T-helper 9 cell (primary cell): ENCODE results near the gene SLC26A11.
A peak's percentile ranks its signal among the peaks of the same experiment; 100 is the strongest.
"Not testable (repeated sequence)": the region's sequence is repeated elsewhere in the genome, so short reads cannot be mapped to it uniquely, and the experiment has no call there.

Source experiments
- DNase-seq: peaks from one replicate; pipeline ENCODE4 v3.0.0-alpha.2; 2020

Gene SLC26A11

DNA sequence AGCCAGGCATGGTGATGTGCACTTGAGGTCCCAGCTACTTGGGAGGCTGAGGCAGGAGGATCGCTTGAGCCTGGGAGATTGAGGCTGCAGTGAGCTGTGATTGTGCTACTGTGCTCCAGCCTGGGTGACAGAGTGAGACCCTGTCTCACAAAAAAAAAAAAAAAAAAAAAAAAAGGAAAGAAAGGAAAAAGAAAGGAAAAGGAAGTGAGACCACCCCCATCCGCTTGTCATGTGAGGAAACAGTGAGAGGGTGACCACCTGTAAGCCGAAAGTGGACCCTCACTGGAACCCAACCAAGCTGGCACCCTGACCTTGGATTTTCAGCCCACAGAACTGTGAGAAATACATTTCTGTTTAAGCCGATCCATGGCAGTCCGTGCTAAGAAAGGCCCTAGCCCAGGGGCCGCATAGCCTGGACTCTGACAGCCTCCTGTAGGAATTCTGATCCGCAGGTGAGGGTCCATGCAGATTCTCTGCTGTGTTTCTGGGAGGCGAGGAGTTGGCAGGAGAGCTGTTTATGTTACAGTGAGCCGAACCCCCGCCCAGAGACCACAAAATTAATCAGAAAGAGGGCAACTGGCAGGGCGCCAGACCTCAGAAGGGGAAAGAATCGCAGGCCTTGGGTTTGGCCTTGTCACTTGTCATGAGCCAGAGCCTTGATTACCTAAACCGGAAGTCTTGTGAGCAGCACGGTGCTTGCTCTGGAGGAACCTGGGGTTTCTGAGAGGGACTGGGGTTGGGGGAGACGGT lies 1.0 kb upstream of the SLC26A11 start:
- peak; percentile 92 for DNase-seq

DNA sequence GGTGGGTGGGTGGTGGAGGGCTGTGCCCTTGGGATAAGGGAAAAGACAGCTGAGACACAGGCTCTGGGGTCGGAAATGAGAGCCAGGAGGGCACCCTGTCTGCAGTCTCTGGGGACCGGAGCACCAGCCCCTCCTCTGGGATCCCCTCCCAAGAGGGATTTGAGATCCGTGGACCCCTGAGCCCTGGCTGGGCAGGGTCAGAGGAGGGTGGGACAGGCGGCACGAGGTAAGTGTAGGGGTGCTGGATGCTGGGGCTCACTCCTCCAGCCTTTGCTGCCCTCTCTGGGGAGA lies 519 bp upstream of the SLC26A11 start:
- no peak for DNase-seq

DNA sequence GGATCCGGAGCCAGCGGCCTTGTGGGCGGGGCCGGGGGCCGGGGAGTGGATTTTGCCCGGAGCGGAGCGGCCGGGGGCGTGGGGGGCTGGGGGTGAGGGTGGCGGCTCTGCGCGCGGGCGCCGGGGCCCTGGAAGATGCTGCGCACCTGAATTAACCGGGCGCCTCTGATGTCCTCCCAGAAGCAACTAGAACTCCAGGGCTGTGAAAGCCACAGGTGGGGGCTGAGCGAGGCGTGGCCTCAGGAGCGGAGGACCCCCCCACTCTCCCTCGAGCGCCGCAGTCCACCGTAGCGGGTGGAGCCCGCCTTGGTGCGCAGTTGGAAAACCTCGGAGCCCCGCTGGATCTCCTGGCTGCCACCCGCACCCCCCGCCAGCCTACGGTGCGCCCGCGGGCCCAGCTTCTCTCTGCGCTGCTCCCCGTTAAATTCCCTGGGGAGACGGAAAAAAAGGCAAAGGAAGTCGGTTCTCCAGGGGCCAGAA lies 549 bp downstream of the SLC26A11 start:
- no peak for DNase-seq

DNA sequence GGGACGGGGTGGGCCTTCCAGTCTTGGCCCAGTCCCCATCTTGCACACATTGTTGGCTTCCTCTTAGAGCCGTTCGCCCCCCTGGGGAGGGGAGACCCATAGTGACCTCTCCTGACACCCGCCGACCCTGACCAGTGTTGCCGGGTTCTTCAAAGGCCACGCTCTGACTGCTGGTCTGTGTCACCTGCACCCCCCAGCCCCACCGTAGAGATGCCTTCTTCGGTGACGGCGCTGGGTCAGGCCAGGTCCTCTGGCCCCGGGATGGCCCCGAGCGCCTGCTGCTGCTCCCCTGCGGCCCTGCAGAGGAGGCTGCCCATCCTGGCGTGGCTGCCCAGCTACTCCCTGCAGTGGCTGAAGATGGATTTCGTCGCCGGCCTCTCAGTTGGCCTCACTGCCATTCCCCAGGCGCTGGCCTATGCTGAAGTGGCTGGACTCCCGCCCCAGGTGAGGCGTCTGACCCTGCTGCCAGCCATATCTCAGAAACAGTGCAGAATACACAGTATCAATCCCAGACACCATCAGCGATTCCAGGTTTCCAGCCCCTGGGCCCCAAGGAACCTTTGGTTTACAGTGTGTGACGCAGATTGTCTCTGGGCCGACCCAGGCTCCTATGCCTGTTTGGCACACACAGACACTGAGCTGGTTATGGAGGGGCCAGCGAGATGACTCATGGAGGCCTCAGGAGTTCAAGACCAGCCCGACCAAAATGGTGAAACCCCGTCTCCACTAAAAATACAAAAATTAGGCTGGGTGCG lies 1.3 kb downstream of the SLC26A11 start:
- no peak for DNase-seq

DNA sequence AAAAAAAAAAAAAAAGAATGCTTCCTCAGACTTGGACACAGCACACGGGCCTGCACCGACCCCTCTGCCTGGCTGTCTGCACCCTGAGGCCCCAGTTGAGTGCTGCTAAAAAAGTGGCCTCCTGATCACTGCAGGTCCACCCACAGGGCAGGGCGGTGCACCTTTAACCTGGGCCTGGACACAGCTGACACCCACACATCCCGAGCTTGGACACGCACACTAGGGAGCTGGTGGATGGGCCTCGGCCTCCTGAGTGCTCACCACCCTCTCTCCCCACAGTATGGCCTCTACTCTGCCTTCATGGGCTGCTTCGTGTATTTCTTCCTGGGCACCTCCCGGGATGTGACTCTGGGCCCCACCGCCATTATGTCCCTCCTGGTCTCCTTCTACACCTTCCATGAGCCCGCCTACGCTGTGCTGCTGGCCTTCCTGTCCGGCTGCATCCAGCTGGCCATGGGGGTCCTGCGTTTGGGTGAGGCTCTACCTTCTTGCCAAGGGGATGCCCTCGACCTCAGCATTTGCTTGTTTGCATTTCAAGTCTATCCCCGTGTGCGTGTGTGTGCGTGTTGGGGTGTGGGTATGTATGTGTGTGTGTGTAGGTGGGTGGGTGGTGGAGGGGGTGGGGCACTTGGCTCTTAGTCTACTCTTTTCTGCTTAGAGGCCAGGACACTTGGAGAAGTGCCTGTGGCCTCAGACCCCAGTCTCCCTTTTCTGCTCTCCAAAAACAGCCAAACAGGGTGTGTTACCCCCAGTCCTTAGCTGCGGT lies 2.3 kb downstream of the SLC26A11 start:
- no peak for DNase-seq

DNA sequence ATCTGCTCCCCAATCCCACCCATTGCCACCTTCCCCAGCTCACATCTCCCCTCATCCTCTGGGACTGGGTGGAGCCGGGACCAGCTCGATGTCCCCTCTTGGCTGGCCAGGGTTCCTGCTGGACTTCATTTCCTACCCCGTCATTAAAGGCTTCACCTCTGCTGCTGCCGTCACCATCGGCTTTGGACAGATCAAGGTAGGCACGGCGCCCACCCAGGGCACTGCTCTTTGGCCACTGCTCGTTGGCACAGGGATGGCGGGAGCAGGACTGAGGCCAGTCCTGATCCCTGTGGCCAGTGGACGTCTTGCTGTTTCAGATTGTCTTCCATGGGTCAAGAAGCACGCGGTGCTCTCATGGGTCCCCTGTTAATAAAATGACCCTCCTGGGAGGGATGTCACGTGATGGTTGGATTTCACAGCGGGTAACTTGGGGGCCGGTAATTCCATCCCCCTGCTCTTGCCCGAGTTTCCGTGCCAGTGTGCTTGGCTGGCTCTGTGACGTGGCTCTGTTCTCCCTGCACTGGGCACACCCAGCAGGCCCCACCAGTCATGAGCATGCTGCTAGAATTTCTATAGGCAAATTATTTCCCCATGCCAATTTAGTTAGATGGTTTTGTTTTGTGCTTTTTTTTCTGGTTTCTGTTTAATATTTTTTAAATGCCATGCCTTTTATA lies 3.1 kb downstream of the SLC26A11 start:
- DNase-seq, result no peak

DNA sequence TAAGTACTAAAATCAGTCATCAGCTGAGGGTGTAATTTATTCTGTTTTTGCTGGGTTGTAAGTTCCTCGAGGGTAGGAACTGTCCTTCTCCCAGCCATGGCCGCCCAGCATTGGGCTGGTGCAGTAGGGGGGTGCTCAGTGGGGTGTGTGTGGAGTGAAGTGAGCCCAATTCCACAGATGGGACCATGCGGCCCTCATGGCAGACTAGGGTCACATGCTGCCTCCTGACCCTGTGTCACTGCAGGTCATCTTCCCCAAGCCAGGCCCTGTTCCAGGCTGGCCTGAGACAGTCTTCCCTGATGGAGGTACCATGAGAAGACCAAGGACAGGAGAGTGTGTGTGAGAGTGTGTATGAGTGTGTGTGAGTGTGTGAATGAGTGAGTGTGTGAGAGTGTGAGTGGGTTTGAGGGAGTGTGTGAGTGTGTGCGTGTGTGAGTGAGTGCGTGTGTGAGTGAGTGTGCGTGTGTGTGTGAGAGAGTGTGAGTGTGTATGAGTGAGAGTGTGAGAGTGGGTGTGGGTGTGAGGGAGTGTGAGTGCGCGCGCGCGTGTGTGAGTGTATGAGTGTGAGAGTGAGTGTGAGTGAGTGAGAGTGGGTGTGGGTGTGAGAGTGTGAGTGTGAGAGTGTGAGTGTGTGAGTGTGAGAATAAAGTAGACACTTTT lies 3.7 kb downstream of the SLC26A11 start:
- no peak for DNase-seq

DNA sequence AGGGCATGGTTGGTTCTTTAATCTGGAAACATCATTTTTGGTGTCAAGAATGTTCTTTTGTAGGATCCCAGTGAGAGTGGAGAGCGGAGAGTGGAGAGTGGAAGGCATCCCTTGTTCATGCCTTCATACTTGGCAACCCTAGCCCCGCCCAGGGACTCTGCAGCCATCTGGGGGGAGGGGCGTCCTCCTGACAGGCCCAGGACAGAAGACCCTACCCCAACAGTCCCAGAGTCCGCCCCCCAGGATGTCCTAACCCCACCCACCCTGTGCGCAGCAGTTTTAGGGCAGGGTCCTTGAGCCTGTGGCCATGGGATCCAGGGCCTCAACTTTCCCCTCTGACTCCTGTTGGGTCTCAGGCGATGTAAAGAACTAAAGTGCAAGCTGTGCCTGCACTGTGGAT lies 4.5 kb downstream of the SLC26A11 start:
- DNase-seq, result no peak

DNA sequence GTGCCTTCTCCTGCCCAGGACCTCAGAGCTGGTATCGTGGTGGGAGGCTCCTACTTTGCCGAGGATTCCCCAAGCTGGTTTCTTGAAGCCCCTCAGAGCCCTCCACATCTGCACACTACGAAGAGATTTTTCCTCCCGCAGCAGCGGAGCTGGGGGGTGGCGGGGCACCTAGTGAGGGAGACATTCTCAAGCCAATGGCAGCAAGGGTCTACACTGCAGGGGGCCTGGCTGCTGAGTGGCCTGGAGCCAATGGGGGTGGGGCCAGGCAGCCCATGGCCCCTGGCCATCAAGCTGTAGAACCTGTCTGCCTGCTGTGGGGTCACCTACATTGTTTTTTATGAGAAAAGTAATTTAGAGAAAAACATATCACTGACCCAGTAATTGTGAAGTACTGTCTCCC lies 5.0 kb downstream of the SLC26A11 start:
- DNase-seq, result no peak

DNA sequence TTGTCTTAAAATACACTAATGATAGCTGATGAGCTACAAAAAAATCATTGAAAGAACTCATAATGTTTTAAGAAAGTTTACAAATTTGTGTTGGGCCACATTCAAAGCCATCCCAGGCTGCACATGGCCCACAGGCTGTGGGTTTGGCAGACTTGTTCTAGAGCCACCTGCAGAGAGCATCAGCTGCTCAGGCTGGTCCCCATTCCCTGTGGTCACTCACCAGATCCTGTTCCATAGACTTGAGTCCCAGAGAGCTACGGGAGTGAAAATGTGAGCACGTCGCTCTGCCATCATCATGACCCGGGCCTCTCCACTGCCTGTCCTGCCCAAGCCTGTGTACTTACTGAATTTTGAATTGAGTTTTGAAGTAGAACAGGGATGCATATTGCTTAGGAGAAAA lies 6.9 kb downstream of the SLC26A11 start:
- DNase-seq, result no peak

DNA sequence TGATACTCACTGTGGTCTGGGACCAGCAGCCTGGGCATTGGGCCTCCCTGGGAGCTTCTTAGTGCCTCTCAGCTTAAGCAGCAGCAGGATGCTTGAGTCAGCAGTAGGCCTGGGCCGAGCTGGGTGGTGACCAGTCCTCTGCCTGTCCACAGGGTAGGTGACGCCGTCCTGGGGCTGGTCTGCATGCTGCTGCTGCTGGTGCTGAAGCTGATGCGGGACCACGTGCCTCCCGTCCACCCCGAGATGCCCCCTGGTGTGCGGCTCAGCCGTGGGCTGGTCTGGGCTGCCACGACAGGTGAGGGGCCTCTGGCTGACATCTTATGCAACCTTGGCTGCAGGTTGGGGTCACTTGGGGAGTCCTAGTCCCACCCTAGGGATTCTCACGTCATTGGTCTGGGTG lies 7.4 kb downstream of the SLC26A11 start:
- no peak for DNase-seq

DNA sequence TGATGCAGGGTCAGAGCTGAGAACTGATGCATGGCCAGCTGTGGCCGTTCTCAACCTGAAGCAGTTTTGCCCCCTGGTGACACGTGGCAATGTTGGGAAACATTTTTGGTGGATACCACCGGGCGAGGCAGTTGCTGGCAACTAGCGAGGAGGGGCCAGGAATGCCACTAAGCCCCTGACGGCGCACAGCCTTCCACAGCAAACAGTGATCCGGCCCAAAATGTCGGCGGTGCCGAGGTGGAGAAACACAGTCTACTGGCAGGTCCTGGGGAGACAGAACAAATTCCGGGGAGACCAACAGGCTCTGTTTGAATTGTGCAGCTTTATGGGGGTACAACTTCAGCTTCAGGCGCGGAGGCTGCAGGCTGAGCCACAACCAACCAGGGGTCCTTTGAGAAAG lies 8.2 kb downstream of the SLC26A11 start:
- DNase-seq, result no peak

DNA sequence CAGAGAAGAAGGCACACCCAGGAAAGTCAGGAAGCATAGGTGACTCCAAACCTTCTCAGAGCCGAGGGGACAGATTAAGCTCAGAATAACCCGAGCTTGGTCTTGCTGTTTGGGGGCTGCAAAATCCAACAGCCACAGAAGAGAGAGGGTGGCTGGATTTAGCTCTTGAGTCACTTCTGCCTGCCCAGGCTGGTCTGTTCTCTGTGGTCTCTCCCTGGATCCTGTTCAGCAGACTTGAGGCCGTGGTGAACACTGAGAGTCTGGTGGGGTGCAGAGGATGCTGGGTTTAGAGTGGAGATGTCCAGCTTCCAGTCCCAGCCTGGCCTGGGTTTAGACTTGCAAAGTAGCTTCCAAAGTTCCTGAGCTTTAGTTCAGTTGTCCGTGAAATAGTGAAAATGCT lies 8.8 kb downstream of the SLC26A11 start:
- no peak for DNase-seq

DNA sequence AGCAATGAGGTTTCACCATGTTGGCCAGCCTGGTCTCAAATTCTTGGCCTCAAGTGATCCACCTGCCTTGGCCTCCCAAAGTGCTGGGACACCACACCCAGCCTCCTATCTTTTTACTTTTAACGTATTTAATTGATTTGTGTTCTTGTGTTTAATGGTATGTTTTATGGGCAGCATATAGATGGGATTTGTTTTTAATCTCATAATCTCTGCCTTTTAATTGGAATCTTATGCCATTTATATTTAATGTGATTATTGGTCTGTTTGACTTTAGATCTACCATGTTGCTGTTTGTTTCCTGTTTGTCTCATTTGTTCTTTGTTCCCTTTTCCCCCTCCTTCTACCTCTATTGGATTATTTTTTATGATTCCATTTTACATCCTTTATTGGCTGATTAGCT lies 12.2 kb downstream of the SLC26A11 start:
- DNase-seq, result no peak

DNA sequence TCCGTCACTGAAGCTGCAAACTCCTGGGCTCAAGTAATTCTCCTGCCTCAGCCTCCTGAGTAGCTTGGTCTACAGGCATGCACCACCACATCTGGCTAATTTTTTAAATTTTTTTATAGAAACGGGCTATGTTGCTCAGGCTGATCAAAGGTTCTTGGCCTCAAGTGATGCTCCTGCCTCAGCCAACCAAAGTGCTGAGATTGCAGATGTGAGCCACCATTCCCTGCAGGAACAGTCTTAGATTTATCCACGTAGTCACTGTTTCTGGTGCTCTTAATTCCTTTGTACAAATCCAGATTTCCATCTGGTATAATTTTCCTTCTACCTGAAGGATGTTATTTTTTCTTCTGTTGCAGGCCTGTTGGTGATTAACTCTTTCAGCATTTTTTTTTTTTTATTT lies 13.0 kb downstream of the SLC26A11 start:
- no peak for DNase-seq

DNA sequence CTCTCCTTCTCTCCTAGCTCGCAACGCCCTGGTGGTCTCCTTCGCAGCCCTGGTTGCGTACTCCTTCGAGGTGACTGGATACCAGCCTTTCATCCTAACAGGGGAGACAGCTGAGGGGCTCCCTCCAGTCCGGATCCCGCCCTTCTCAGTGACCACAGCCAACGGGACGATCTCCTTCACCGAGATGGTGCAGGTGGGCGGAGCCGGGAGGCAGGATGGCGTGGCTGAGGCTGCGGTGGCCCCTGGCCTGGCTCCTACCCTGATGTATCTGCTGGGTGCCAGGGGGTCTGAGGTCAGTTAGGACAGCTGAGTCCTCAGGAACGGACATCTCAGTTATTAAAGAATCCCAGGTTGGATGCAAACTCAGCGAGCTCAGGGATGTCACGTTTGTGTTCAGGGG lies 16.7 kb downstream of the SLC26A11 start:
- DNase-seq, result no peak

DNA sequence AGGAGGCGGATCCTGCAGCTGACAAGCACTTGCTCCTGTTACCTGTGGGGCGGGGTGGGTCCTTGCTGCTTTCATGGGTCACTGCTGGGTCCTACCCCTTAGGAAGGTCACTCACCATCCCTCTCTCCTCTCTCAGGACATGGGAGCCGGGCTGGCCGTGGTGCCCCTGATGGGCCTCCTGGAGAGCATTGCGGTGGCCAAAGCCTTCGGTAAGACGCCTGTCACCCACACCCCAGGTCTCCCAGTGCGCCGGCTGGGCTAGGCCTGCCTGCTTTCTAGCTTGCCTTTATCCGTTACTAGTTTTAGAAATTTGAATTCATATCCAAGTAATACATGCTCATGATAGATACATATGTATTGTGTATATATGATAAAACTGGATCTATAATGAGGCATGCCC lies 17.2 kb downstream of the SLC26A11 start:
- DNase-seq, result no peak

DNA sequence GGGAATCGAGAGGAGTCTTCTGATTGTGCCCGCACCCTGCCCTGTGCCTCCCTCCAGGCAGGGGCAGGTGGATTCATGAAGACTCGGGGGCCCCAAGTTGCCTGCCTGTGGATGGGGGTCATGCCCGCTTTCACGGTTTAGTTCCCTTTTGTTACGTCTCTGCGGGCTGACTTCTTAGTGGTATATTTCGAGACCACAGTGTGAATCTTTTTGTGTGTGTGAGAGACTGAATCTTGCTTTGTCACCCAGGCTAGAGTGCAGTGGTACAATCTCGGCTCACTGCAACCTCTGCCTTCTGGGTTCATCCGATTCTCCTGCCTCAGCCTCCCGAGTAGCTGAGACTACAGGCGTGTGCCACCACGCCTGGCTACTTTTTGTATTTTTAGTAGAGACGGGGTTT lies 22.3 kb downstream of the SLC26A11 start:
- DNase-seq, result no peak

DNA sequence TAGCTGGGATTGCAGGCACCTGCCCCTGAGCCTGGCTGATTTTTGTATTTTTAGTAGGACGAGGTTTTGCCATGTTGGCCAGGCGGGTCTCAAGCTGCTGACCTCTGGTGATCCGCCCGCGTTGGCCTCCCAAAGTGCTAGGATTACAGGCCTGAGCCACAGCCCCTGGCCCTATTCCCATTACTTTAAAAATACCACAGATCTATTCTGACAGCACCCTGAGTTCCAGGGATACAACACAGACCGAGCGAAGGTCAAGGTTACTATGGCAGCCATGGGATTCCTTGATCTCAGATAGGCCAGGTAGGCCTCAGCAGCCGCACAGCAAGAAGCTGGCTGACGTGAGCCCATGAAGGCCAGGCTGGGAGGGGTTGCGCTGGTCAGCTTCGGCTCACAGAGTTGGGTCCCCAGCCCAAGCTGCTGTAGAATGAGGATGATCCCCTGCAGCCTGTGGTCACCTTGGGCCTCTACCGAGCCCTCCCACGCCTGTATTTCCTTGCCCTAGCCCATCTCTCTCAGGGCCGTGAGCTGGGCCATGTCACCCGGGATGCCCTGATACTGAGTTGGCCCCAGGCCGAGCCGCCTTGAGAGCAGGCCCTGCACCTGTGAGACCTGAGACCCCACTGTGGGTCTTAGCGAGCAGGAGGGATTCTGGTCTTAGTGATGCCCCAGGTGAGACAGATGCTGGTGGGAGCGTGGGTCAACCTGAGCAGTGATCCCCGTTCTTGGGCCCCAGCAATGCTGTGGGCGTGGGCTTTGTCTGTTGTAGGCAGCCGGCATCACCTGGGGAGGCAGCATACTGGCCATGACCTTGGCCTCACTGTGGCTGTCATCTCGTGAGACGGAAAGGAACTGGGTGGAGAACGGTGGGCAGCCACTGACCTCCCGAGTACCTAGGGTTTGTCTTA lies 23.6 kb downstream of the SLC26A11 start:
- no peak for DNase-seq

DNA sequence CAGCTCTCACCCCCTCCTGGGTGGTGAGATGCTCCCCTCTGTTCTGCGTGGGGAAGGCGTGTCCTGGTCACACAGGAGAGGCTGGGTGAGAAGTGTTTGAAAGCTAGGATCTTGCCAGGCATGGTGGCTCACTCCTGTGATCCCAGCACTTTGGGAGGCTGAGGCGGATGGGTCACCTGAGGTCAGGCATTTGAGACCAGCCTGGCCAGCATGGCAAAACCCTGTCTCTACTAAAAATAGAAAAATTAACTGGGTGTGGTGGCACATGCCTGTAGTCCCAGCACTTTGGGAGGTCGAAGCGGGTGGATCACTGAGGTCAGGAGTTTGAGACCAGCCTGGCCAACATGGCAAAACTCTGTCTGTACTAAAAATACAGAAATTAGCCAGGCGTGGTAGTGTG lies 24.2 kb downstream of the SLC26A11 start:
- DNase-seq, result not testable (repeated sequence)

DNA sequence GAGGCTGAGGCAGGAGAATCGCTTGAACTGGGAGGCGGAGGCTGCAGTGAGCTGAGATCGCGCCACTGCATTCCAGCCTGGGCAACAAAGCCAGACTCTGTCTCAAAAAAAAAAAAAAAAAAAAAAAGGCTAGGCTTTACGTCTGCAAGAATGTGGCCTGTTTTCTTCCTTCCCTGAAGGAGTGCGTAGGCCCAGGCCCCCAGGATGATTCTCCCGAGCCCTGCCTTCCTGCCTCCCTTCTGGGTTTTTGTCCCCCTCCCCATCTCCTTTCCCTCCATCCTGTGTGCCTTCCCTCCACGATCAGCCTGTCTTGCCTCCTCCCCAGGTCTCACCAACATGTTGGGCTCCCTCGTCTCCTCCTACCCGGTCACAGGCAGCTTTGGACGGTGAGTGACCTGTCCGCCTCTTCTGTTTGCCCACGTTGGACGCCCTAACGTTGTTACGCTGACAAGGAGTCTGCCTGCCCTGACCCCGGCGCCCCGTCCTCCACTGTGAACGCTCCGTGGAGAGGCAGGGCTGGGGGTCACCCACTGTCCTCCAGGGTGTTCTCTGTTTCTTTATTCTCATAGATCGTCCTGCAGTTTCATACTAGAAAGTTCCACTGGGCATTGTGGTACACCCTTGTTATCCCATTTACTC lies 24.8 kb downstream of the SLC26A11 start:
- DNase-seq, result no peak
